ENCODE data around the gene POLR3G.

Gene POLR3G

GRCh38 chr5:90472783-90473395, 1.8 kb upstream of the POLR3G start:
- Histone ChIP-seq H3K4me1 (ENCODE audit: insufficient read depth, insufficient read length) (no peaks in the 10 kb centered on the region), H3K27me3 (ENCODE audit: insufficient read depth, insufficient read length) (peaks cover 2% of the 10 kb centered on the region), H3K4me3 (ENCODE audit: insufficient read length, low read depth) (peak overlapping the region; percentile 69), H3K9ac (ENCODE audit: insufficient read length, low read depth) (peak overlapping the region; percentile 33), H3K36me3 (ENCODE audit: insufficient read depth, insufficient read length, low read length) (no peaks in the 10 kb centered on the region), H3K9me3 (ENCODE audit: insufficient read depth, low read length) (no peaks in the 10 kb centered on the region)
- TF ChIP-seq ZNF274 (IDR thresholded peaks at IDR 0.05; ENCODE audit: low read depth, low read length) (no peak), YY1 (IDR thresholded peaks at IDR 0.05; ENCODE audit: insufficient read depth, insufficient read length) (no peak), SUZ12 (IDR thresholded peaks at IDR 0.05; ENCODE audit: extremely low read depth, insufficient read depth, insufficient read length) (no peak)
- no peak for DNase-seq (ENCODE audit: low read depth, low spot score)

GRCh38 chr5:90473396-90474234, 1.0 kb upstream of the POLR3G start:
- Histone ChIP-seq H3K4me3 (ENCODE audit: insufficient read length, low read depth) (peak overlapping the region; percentile 69), H3K4me1 (ENCODE audit: insufficient read depth, insufficient read length) (no peaks in the 10 kb centered on the region), H3K9me3 (ENCODE audit: insufficient read depth, low read length) (no peaks in the 10 kb centered on the region), H3K27me3 (ENCODE audit: insufficient read depth, insufficient read length) (peaks cover 2% of the 10 kb centered on the region), H3K9ac (ENCODE audit: insufficient read length, low read depth) (peak overlapping the region; percentile 94), H3K36me3 (ENCODE audit: insufficient read depth, insufficient read length, low read length) (no peaks in the 10 kb centered on the region)
- peak; percentile 25 for DNase-seq (ENCODE audit: low read depth, low spot score)
- TF ChIP-seq SUZ12 (IDR thresholded peaks at IDR 0.05; ENCODE audit: extremely low read depth, insufficient read depth, insufficient read length) (no peak), YY1 (IDR thresholded peaks at IDR 0.05; ENCODE audit: insufficient read depth, insufficient read length) (no peak), ZNF274 (IDR thresholded peaks at IDR 0.05; ENCODE audit: low read depth, low read length) (no peak)

- Histone ChIP-seq H3K9me3 (ENCODE audit: insufficient read depth, low read length) (no peaks in the 10 kb centered on the region), H3K36me3 (ENCODE audit: insufficient read depth, insufficient read length, low read length) (no peaks in the 10 kb centered on the region), H3K9ac (ENCODE audit: insufficient read length, low read depth) (peak overlapping the region; percentile 71), H3K4me1 (ENCODE audit: insufficient read depth, insufficient read length) (no peaks in the 10 kb centered on the region), H3K4me3 (ENCODE audit: insufficient read length, low read depth) (peak overlapping the region; percentile 63), H3K27me3 (ENCODE audit: insufficient read depth, insufficient read length) (peaks cover 2% of the 10 kb centered on the region)
- DNase-seq (ENCODE audit: low read depth, low spot score), result no peak
- TF ChIP-seq SUZ12 (IDR thresholded peaks at IDR 0.05; ENCODE audit: extremely low read depth, insufficient read depth, insufficient read length) (no peak), ZNF274 (IDR thresholded peaks at IDR 0.05; ENCODE audit: low read depth, low read length) (no peak), YY1 (IDR thresholded peaks at IDR 0.05; ENCODE audit: insufficient read depth, insufficient read length) (no peak)
Measured at GRCh38 chr5:90475436-90475980, 844 bp downstream of the POLR3G start.

DNA sequence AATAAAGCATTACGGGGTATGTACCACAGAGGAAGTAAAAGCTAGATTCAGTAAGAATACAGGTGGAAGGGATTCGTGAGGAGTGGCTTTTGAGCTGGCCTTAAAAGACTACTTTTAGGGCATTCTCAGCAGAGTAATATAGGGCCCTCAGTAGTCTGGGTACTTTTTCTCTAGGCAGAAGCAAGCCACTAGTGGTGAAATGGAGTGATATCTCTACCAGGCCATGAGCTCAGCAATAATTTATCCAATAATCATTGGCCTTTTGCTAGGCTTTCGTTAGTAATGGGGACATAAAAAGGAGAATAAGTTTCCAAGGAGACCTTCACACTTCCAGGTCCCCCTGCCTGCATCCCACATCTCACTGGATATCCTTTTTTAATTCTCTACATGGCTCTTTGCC, 1.7 kb downstream of the POLR3G start:
- no peaks in the 10 kb centered on the region for H3K9me3 ChIP-seq (ENCODE audit: insufficient read depth, low read length)
- no peak overlapping the region for H3K9ac ChIP-seq (ENCODE audit: insufficient read length, low read depth)
- no peak for DNase-seq (ENCODE audit: low read depth, low spot score)
- TF ChIP-seq ZNF274 (IDR thresholded peaks at IDR 0.05; ENCODE audit: low read depth, low read length) (no peak), SUZ12 (IDR thresholded peaks at IDR 0.05; ENCODE audit: extremely low read depth, insufficient read depth, insufficient read length) (no peak), YY1 (IDR thresholded peaks at IDR 0.05; ENCODE audit: insufficient read depth, insufficient read length) (no peak)
- H3K36me3 ChIP-seq (ENCODE audit: insufficient read depth, insufficient read length, low read length), result no peaks in the 10 kb centered on the region
- H3K4me3 ChIP-seq (ENCODE audit: insufficient read length, low read depth), result no peak overlapping the region
- H3K4me1 ChIP-seq (ENCODE audit: insufficient read depth, insufficient read length), result no peaks in the 10 kb centered on the region
- H3K27me3 ChIP-seq (ENCODE audit: insufficient read depth, insufficient read length), result peaks cover 2% of the 10 kb centered on the region

GRCh38 chr5:90477073-90477472, 2.4 kb downstream of the POLR3G start:
- TF ChIP-seq SUZ12 (IDR thresholded peaks at IDR 0.05; ENCODE audit: extremely low read depth, insufficient read depth, insufficient read length), result no peak
- TF ChIP-seq ZNF274 (IDR thresholded peaks at IDR 0.05; ENCODE audit: low read depth, low read length), result no peak
- TF ChIP-seq YY1 (IDR thresholded peaks at IDR 0.05; ENCODE audit: insufficient read depth, insufficient read length), result no peak
- no peak overlapping the region for H3K9ac ChIP-seq (ENCODE audit: insufficient read length, low read depth)
- DNase-seq (ENCODE audit: low read depth, low spot score), result peak; percentile 71
- no peaks in the 10 kb centered on the region for H3K9me3 ChIP-seq (ENCODE audit: insufficient read depth, low read length)
- H3K36me3 ChIP-seq (ENCODE audit: insufficient read depth, insufficient read length, low read length), result no peaks in the 10 kb centered on the region
- no peak overlapping the region for H3K4me3 ChIP-seq (ENCODE audit: insufficient read length, low read depth)
- H3K27me3 ChIP-seq (ENCODE audit: insufficient read depth, insufficient read length), result peaks cover 2% of the 10 kb centered on the region
- no peaks in the 10 kb centered on the region for H3K4me1 ChIP-seq (ENCODE audit: insufficient read depth, insufficient read length)

- H3K27me3 ChIP-seq (ENCODE audit: insufficient read depth, insufficient read length), result peaks cover 2% of the 10 kb centered on the region
- no peaks in the 10 kb centered on the region for H3K4me1 ChIP-seq (ENCODE audit: insufficient read depth, insufficient read length)
- H3K9me3 ChIP-seq (ENCODE audit: insufficient read depth, low read length), result no peaks in the 10 kb centered on the region
- no peak overlapping the region for H3K4me3 ChIP-seq (ENCODE audit: insufficient read length, low read depth)
- H3K36me3 ChIP-seq (ENCODE audit: insufficient read depth, insufficient read length, low read length), result no peaks in the 10 kb centered on the region
- TF ChIP-seq ZNF274 (IDR thresholded peaks at IDR 0.05; ENCODE audit: low read depth, low read length) (no peak), YY1 (IDR thresholded peaks at IDR 0.05; ENCODE audit: insufficient read depth, insufficient read length) (no peak), SUZ12 (IDR thresholded peaks at IDR 0.05; ENCODE audit: extremely low read depth, insufficient read depth, insufficient read length) (no peak)
- H3K9ac ChIP-seq (ENCODE audit: insufficient read length, low read depth), result no peak overlapping the region
- no peak for DNase-seq (ENCODE audit: low read depth, low spot score)
Measured at GRCh38 chr5:90477621-90478215, 3.1 kb downstream of the POLR3G start.
